ENCODE results near the gene CLASP1. TPM values are rescaled to one million over a fixed set of nuclear protein-coding genes. Genes with fewer than 3 reads are reported as not detected.

CLASP1 gene
- total RNA-seq, 1 experiment from 2014 or later = 45.9 TPM

DNA sequence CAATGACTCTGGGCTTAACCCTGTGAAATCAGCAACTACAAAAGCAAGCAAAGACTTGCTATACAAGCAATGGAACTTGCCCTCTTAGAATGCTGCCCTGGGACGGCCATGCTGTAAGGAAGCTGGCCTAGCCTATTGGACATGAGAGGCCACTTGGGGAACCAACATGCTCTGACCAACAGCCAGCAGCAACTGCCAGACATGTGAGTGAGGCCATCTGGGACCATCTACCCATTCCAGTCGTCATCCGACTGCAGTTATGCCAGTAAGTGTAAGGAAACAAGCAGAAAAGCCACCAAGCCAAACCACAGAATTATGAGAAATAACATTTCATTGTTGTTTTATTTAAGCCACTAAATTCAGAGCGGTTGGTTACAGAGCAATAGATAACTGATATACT is 40.9 kb downstream of the CLASP1 start:
- Histone ChIP-seq H3K4me2 (ENCODE audit: insufficient read depth, insufficient read length, low read length) (no peak overlapping the region), H2BK5ac (ENCODE audit: insufficient read length, low read length) (no peak overlapping the region), H3K4ac (ENCODE audit: low read depth, low read length) (no peak overlapping the region), H4K5ac (ENCODE audit: insufficient read length, low read depth, low read length) (no peak overlapping the region), H4K20me1 (ENCODE audit: control insufficient read depth, insufficient read depth, insufficient read length) (no peaks in the 10 kb centered on the region), H2AK5ac (ENCODE audit: insufficient read length, low read length) (no peak overlapping the region), H3K4me1 (ENCODE audit: insufficient read depth, low read length) (no peaks in the 10 kb centered on the region), H3K18ac (ENCODE audit: insufficient read length, low read depth, low read length) (no peak overlapping the region), H3K27ac (ENCODE audit: insufficient read length, low read depth, low read length) (no peak overlapping the region), H3K79me2 (ENCODE audit: insufficient read depth, low read length) (peaks cover 7% of the 10 kb centered on the region; the same call in 1 of the 2 replicates), H3T11ph (ENCODE audit: low read length) (no peak overlapping the region), H3K27me3 (ENCODE audit: insufficient read depth, low read length) (no peaks in the 10 kb centered on the region), H3K23me2 (ENCODE audit: insufficient read length, low read depth, low read length, poor library complexity, severe bottlenecking) (no peaks in the 10 kb centered on the region), H3K79me1 (ENCODE audit: insufficient read depth, low read depth, low read length, poor library complexity, severe bottlenecking) (peaks cover 8% of the 10 kb centered on the region), H2BK20ac (ENCODE audit: low read depth, low read length, poor library complexity, severe bottlenecking) (no peak overlapping the region), H2AFZ (ENCODE audit: low read length) (no peak overlapping the region), H2BK15ac (ENCODE audit: low read depth, low read length) (no peak overlapping the region), H3K23ac (ENCODE audit: insufficient read length, low read depth, low read length) (no peak overlapping the region), H2BK12ac (ENCODE audit: insufficient read length, low read depth, low read length) (no peak overlapping the region), H4K91ac (ENCODE audit: insufficient read length, low read depth, low read length) (no peak overlapping the region), H3K56ac (ENCODE audit: insufficient read length, low read depth, low read length) (no peak overlapping the region), H3K14ac (ENCODE audit: insufficient read depth, low read length) (no peak overlapping the region), H3K9me3 (ENCODE audit: control insufficient read depth, low read depth, low read length) (no peaks in the 10 kb centered on the region), H4K8ac (replicated peaks; ENCODE audit: insufficient read length, low read depth, low read length) (no peak overlapping the region), H2BK120ac (ENCODE audit: low read depth, low read length, poor library complexity, severe bottlenecking) (no peak overlapping the region), H3K9ac (ENCODE audit: extremely low read depth, insufficient read length, low read length) (no peak overlapping the region)
- Mint-ChIP-seq H3K36me3 (ENCODE audit: insufficient read depth in 1 of 3, low read depth in 3 of 3) (peaks cover 3 to 20% (median 18%) of the 10 kb centered on the region in 3 experiments; a peak in 6 of 7 replicates), H3K4me1 (peaks cover 3 to 9% of the 10 kb centered on the region in 2 experiments), H3K4me3 (no peak overlapping the region; a peak in 1 of 5 replicates), H3K27me3 (ENCODE audit: low read depth) (no peaks in the 10 kb centered on the region), H3K9me3 (no peaks in the 10 kb centered on the region), H3K27ac (no peak overlapping the region; a peak in 2 of 7 replicates)
- TF ChIP-seq, protein P1, sequence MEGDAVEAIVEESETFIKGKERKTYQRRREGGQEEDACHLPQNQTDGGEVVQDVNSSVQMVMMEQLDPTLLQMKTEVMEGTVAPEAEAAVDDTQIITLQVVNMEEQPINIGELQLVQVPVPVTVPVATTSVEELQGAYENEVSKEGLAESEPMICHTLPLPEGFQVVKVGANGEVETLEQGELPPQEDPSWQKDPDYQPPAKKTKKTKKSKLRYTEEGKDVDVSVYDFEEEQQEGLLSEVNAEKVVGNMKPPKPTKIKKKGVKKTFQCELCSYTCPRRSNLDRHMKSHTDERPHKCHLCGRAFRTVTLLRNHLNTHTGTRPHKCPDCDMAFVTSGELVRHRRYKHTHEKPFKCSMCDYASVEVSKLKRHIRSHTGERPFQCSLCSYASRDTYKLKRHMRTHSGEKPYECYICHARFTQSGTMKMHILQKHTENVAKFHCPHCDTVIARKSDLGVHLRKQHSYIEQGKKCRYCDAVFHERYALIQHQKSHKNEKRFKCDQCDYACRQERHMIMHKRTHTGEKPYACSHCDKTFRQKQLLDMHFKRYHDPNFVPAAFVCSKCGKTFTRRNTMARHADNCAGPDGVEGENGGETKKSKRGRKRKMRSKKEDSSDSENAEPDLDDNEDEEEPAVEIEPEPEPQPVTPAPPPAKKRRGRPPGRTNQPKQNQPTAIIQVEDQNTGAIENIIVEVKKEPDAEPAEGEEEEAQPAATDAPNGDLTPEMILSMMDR (conservative IDR thresholded peaks at IDR 0.05) = no peak
- no CpG with 5 or more reads among the region's 4 CpGs for WGBS (ENCODE audit: extremely low coverage, insufficient read length, low lambda C conversion rate)
- no peak for DNase-seq

Data from H9 (cell line).